HG03432 (cell line): ENCODE measurements around the gene ST3GAL3.
"Not testable (repeated sequence)": the region's sequence is repeated elsewhere in the genome, so short reads cannot be mapped to it uniquely, and the experiment has no call there.

Experiments
- ATAC-seq: cut with Tn5 transposase; IDR thresholded peaks from one replicate; pipeline ENCODE4 v1.9.1; 2021; ENCODE audit warnings: mild to moderate bottlenecking, moderate library complexity; ENCODE audit not compliant: unreplicated experiment

Gene ST3GAL3

GRCh38 chr1:43754892-43755291, 47.6 kb downstream of the ST3GAL3 start:
- no peak for ATAC-seq

GRCh38 chr1:43757343-43758053, 50.2 kb downstream of the ST3GAL3 start:
- ATAC-seq, result no peak

- ATAC-seq, result no peak
Observed at GRCh38 chr1:43760745-43761317, 53.5 kb downstream of the ST3GAL3 start.

GRCh38 chr1:43763497-43763973, 56.2 kb downstream of the ST3GAL3 start:
- ATAC-seq, result no peak

- no peak for ATAC-seq
Observed at GRCh38 chr1:43764581-43764980, 57.2 kb downstream of the ST3GAL3 start.

GRCh38 chr1:43766086-43766784, 58.9 kb downstream of the ST3GAL3 start:
- ATAC-seq, result no peak

GRCh38 chr1:43766818-43767525, 59.6 kb downstream of the ST3GAL3 start:
- ATAC-seq, result no peak

- no peak for ATAC-seq
Observed at GRCh38 chr1:43768168-43768567, 60.8 kb downstream of the ST3GAL3 start.

GRCh38 chr1:43769350-43769908, 62.1 kb downstream of the ST3GAL3 start:
- ATAC-seq, result no peak

GRCh38 chr1:43770111-43770510, 62.8 kb downstream of the ST3GAL3 start:
- ATAC-seq, result no peak

- ATAC-seq, result no peak
Observed at GRCh38 chr1:43772978-43773377, 65.6 kb downstream of the ST3GAL3 start.

GRCh38 chr1:43773821-43774220, 66.5 kb downstream of the ST3GAL3 start:
- ATAC-seq, result no peak

- ATAC-seq, result no peak
Observed at GRCh38 chr1:43774359-43774758, 67.0 kb downstream of the ST3GAL3 start.

- ATAC-seq, result no peak
Observed at GRCh38 chr1:43776043-43776761, 68.9 kb downstream of the ST3GAL3 start.

- not testable (repeated sequence) for ATAC-seq
Observed at GRCh38 chr1:43777916-43778315, 70.6 kb downstream of the ST3GAL3 start.

GRCh38 chr1:43779266-43779665, 71.9 kb downstream of the ST3GAL3 start:
- ATAC-seq, result no peak

GRCh38 chr1:43779805-43780403, 72.6 kb downstream of the ST3GAL3 start:
- ATAC-seq, result no peak

- no peak for ATAC-seq
Observed at GRCh38 chr1:43781574-43781973, 74.2 kb downstream of the ST3GAL3 start.

GRCh38 chr1:43783096-43783670, 75.8 kb downstream of the ST3GAL3 start:
- ATAC-seq, result no peak
